Nephron progenitor cell (in vitro differentiated cells): ENCODE results near the gene SKIC8.

Source experiments
- DNase-seq: peaks from one replicate; pipeline ENCODE4 v3.0.0; 2021
- H3K27ac Mint-ChIP-seq: 2 replicates; pipeline ENCODE4 v1.8.0; 2021; ENCODE audit warnings: mild to moderate bottlenecking, moderate library complexity, mixed read lengths
- H3K27me3 Mint-ChIP-seq: 2 replicates; pipeline ENCODE4 v1.8.0; 2021; ENCODE audit warnings: mild to moderate bottlenecking, low read depth, mixed read lengths; ENCODE audit not compliant: poor library complexity
- H3K36me3 Mint-ChIP-seq: 2 replicates; pipeline ENCODE4 v1.8.0; 2021; ENCODE audit warnings: low read depth, mixed read lengths
- H3K4me1 Mint-ChIP-seq: 2 replicates; pipeline ENCODE4 v1.8.0; 2021; ENCODE audit warnings: mixed read lengths
- H3K4me3 Mint-ChIP-seq: 2 replicates; pipeline ENCODE4 v1.8.0; 2021; ENCODE audit warnings: mild to moderate bottlenecking, moderate library complexity, mixed read lengths
- H3K9me3 Mint-ChIP-seq: 2 replicates; pipeline ENCODE4 v1.8.0; 2021; ENCODE audit warnings: mild to moderate bottlenecking, moderate library complexity, mixed read lengths
- CTCF ChIP-seq: fragments of 200-600 bp; sonication (generic); IDR thresholded peaks from 2 replicates; pipeline ENCODE4 v1.5.0; 2021; ENCODE audit warnings: antibody characterized with exemption

SKIC8 gene

GRCh38 chr15:78243058-78243457 lies 56.4 kb downstream of the SKIC8 start:
- H3K27ac Mint-ChIP-seq, result peak overlapping the region; percentile 57
- peaks cover 12% of the 10 kb centered on the region for H3K9me3 Mint-ChIP-seq
- H3K27me3 Mint-ChIP-seq, result peaks cover 19% of the 10 kb centered on the region
- H3K4me1 Mint-ChIP-seq, result peaks cover 33% of the 10 kb centered on the region
- no peak for TF ChIP-seq CTCF
- no peak overlapping the region for H3K4me3 Mint-ChIP-seq
- H3K36me3 Mint-ChIP-seq, result no peaks in the 10 kb centered on the region
- no peak for DNase-seq

- Mint-ChIP-seq H3K9me3 (peaks cover 11% of the 10 kb centered on the region), H3K27ac (no peak overlapping the region), H3K36me3 (no peaks in the 10 kb centered on the region), H3K27me3 (peaks cover 26% of the 10 kb centered on the region), H3K4me1 (peaks cover 34% of the 10 kb centered on the region), H3K4me3 (no peak overlapping the region)
- no peak for TF ChIP-seq CTCF
- peak; percentile 46 for DNase-seq
These were observed 57.3 kb downstream of the SKIC8 start for GRCh38 chr15:78242128-78242527.

GRCh38 chr15:78241017-78241416 lies 58.4 kb downstream of the SKIC8 start:
- Mint-ChIP-seq H3K27ac (no peak overlapping the region), H3K9me3 (peaks cover 5% of the 10 kb centered on the region), H3K4me3 (no peak overlapping the region), H3K4me1 (peaks cover 40% of the 10 kb centered on the region), H3K36me3 (no peaks in the 10 kb centered on the region), H3K27me3 (peaks cover 27% of the 10 kb centered on the region)
- peak; percentile 94 for DNase-seq
- peak; percentile 83 for TF ChIP-seq CTCF

GRCh38 chr15:78239811-78240210 lies 59.6 kb downstream of the SKIC8 start:
- no peaks in the 10 kb centered on the region for H3K36me3 Mint-ChIP-seq

GRCh38 chr15:78237146-78237545 lies 62.3 kb downstream of the SKIC8 start:
- H3K9me3 Mint-ChIP-seq, result no peaks in the 10 kb centered on the region
- no peak overlapping the region for H3K4me3 Mint-ChIP-seq
- peaks cover 20% of the 10 kb centered on the region for H3K4me1 Mint-ChIP-seq
- TF ChIP-seq CTCF, result no peak
- H3K36me3 Mint-ChIP-seq, result no peaks in the 10 kb centered on the region
- no peak for DNase-seq
- no peak overlapping the region for H3K27ac Mint-ChIP-seq
- H3K27me3 Mint-ChIP-seq, result peaks cover 27% of the 10 kb centered on the region

More at GRCh38 chr15:78239811-78240210, 59.6 kb downstream of the SKIC8 start:
- H3K4me3 Mint-ChIP-seq, result no peak overlapping the region
- H3K27me3 Mint-ChIP-seq, result peaks cover 29% of the 10 kb centered on the region
- H3K27ac Mint-ChIP-seq, result no peak overlapping the region
- H3K4me1 Mint-ChIP-seq, result peaks cover 41% of the 10 kb centered on the region
- DNase-seq, result no peak
- TF ChIP-seq CTCF, result no peak
- no peaks in the 10 kb centered on the region for H3K9me3 Mint-ChIP-seq

GRCh38 chr15:78236491-78236890 lies 62.9 kb downstream of the SKIC8 start:
- Mint-ChIP-seq H3K36me3 (no peaks in the 10 kb centered on the region), H3K27ac (no peak overlapping the region), H3K4me3 (no peak overlapping the region), H3K4me1 (peaks cover 20% of the 10 kb centered on the region), H3K9me3 (no peaks in the 10 kb centered on the region), H3K27me3 (peaks cover 23% of the 10 kb centered on the region)
- TF ChIP-seq CTCF, result no peak
- no peak for DNase-seq
